Pancreas (tissue), 10 donors: ENCODE data around the gene APIP. TPM values are rescaled to one million over a fixed set of nuclear protein-coding genes. Genes with fewer than 3 reads are reported as not detected.
A peak's percentile ranks its signal among the peaks of the same experiment; 100 is the strongest.

ENCODE experiments used
- ATAC-seq, 4 donors: fragments of 200-7000 bp; cut with Tn5 transposase; one replicate each; pipeline versions ENCODE4 v1.8.0 to v1.9.1; 2020; ENCODE audit warnings: mild to moderate bottlenecking in 4 of 4, moderate library complexity in 4 of 4
- DNase-seq, 6 donors: peaks; one replicate each; pipeline ENCODE4 v3.0.0-alpha.2; 2020
- FAIRE-seq: peaks from 2 replicates; lab custom pipeline; 2012; peaks lifted over from hg19 to GRCh38; lab: Jason Lieb, UNC
- H3K27ac ChIP-seq, 4 donors: fragments of 200-600 bp; sonication (generic); 1 replicate in 3 of 4; 2 replicates in 1 of 4; pipeline versions ENCODE4 v1.5.0 to v1.8.0; 2020
- H3K27me3 ChIP-seq, 4 donors: fragments of 200-600 bp; one replicate each; pipeline ENCODE4 v1.8.0; 2021
- H3K36me3 ChIP-seq, 3 donors: fragments of 200-600 bp; sonication (generic) in 1 of 3; one replicate each; pipeline versions ENCODE4 v1.5.0 to v1.8.0; 2020 to 2021
- H3K4me1 ChIP-seq, 3 donors: fragments of 200-600 bp; one replicate each; pipeline ENCODE4 v1.8.0; 2021
- H3K4me3 ChIP-seq, 4 donors: fragments of 200-600 bp; sonication (generic) in 2 of 4; one replicate each; pipeline versions ENCODE4 v1.5.0 to v1.8.0; 2020 to 2021
- H3K9me3 ChIP-seq, 4 donors: fragments of 200-600 bp; one replicate each; pipeline ENCODE4 v1.8.0; 2021
- WGBS, 2 donors: extraction: QIAGEN DNeasy Blood & Tissue Kit; methylation state at CpG; one replicate each; pipeline ENCODE4 v1.1.7; 2013; 5-methylcytosine and 5-hydroxymethylcytosine counted together
- intact Hi-C, 3 donors: fragments of 100-400 bp; cut with DNase I; formaldehyde crosslinking; loops; one replicate each; pipeline versions ENCODE4 v1.11.1 to v1.14.2; 2022
- polyA plus RNA-seq, 2 donors: library from polyadenylated mRNA; stranded (reverse); fragments of 200-250 nt; gene quantifications; one replicate each; pipeline ENCODE4 v1.2.3, GENCODE V29; 2013
- total RNA-seq, 6 donors: library from RNA; stranded (reverse); fragmentation: NEBNext Ultra II Directional in 4 of 6; extraction: Animal tissue kit (Norgen Biotek cat#: 25700) in 4 of 6; gene quantifications; one replicate each; pipeline versions ENCODE4 v1.2.1 to v1.2.4, GENCODE V29; 2021 to 2023
- TF ChIP-seq, protein P1 (sequence below), 4 donors: fragments of 200-600 bp; sonication (generic) in 3 of 4; IDR thresholded peaks; one replicate each; pipeline versions ENCODE4 v1.5.0 to v1.8.0; 2021; ENCODE audit warnings: antibody characterized with exemption in 4 of 4
- donor health status: healthy with polysubstance abuse.
- donor health status: DM: no; HTN: no; CAD: no; lungs with moderate emphysema.
- donor health status: DM: no; HTN: no; CAD: no.
- donor health status: control.
- donor health status: control.
- donor health status: Bipolar disorder and iron deficiency.
- donor health status: DM: yes; HTN: yes; CAD: no.
- donor health status: DM: no; HTN: no; CAD: no.
- donor health status: DM: no; HTN: no; CAD: no.
- donor health status: DM: yes; HTN: yes; CAD: no.

The APIP gene
- total and polyA plus RNA-seq, 8 donors: 12.2 to 21.4 (median 13.9) TPM

DNA sequence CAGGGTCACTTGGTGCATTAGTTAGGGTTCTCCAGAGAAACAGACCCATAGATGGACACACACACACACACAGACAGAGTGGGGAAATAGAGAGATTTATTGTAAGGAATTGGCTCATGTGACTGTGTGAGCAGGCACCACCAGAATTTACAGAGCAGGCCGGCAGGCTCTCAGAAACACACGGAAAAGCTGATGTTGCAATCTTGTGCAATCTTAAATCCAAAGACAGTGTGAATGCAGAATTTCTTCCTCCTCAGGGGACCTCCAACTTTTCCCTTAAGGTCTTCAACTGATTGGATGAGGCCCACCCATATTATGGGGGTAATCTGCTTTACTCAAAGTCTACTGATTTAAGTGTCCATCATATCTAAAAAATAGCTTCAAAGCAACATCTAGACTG lies 49.8 kb downstream of the APIP start:
- ATAC-seq: peak in 1 of 4 donors; percentile 54
- Histone ChIP-seq H3K4me1 (no peaks in the 10 kb centered on the region), H3K9me3 (no peaks in the 10 kb centered on the region), H3K4me3 (no peak overlapping the region), H3K27ac (no peak overlapping the region), H3K27me3 (no peaks in the 10 kb centered on the region), H3K36me3 (no peaks in the 10 kb centered on the region)
- FAIRE-seq: no peak
- DNase-seq: no peak
- TF ChIP-seq, protein P1, sequence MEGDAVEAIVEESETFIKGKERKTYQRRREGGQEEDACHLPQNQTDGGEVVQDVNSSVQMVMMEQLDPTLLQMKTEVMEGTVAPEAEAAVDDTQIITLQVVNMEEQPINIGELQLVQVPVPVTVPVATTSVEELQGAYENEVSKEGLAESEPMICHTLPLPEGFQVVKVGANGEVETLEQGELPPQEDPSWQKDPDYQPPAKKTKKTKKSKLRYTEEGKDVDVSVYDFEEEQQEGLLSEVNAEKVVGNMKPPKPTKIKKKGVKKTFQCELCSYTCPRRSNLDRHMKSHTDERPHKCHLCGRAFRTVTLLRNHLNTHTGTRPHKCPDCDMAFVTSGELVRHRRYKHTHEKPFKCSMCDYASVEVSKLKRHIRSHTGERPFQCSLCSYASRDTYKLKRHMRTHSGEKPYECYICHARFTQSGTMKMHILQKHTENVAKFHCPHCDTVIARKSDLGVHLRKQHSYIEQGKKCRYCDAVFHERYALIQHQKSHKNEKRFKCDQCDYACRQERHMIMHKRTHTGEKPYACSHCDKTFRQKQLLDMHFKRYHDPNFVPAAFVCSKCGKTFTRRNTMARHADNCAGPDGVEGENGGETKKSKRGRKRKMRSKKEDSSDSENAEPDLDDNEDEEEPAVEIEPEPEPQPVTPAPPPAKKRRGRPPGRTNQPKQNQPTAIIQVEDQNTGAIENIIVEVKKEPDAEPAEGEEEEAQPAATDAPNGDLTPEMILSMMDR (IDR thresholded peaks at IDR 0.05): no peak
- 86 to 91% methylated on average over 2 of the region's 2 CpGs for WGBS, 2 donors
- intact Hi-C loops: no loop called here

GRCh38 chr11:34865261-34865660 lies 50.9 kb downstream of the APIP start:
- no peak overlapping the region for H3K27ac ChIP-seq
- no peak overlapping the region for H3K4me3 ChIP-seq
- H3K27me3 ChIP-seq: no peaks in the 10 kb centered on the region
- intact Hi-C loops: no loop called here
- 95 to 99% methylated on average over 3 of the region's 3 CpGs for WGBS, 2 donors
- FAIRE-seq (no peak), DNase-seq (no peak), ATAC-seq (no peak)
- no peaks in the 10 kb centered on the region for H3K36me3 ChIP-seq
- TF ChIP-seq, protein P1 (IDR thresholded peaks at IDR 0.05): no peak
- no peaks in the 10 kb centered on the region for H3K9me3 ChIP-seq
- no peaks in the 10 kb centered on the region for H3K4me1 ChIP-seq

DNA sequence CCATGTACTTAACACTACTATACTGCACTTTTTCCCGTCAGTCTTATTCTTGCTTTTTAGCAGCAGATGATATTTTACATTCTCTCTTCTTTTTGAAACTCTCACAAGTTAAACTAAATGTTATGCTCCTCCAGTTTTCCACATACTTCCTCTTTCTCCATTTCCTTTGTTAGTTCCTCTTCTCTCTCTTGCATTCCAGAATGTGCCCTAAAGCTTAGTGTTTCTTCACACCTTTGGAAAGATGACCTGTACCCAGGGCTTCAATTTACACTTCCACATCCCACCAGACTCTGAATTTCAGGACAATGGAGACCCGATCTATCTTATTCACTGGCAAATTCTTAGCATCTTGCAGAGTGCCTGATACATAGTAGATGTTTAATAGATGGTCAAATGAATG lies 51.8 kb downstream of the APIP start:
- Histone ChIP-seq H3K4me3 (no peak overlapping the region), H3K36me3 (no peaks in the 10 kb centered on the region), H3K4me1 (no peaks in the 10 kb centered on the region), H3K9me3 (no peaks in the 10 kb centered on the region), H3K27ac (no peak overlapping the region), H3K27me3 (no peaks in the 10 kb centered on the region)
- TF ChIP-seq, protein P1 (IDR thresholded peaks at IDR 0.05): no peak
- ATAC-seq: no peak
- intact Hi-C loops: no loop called here
- DNase-seq: no peak
- 82 to 93% methylated on average over 2 of the region's 2 CpGs for WGBS, 2 donors
- FAIRE-seq: no peak

DNA sequence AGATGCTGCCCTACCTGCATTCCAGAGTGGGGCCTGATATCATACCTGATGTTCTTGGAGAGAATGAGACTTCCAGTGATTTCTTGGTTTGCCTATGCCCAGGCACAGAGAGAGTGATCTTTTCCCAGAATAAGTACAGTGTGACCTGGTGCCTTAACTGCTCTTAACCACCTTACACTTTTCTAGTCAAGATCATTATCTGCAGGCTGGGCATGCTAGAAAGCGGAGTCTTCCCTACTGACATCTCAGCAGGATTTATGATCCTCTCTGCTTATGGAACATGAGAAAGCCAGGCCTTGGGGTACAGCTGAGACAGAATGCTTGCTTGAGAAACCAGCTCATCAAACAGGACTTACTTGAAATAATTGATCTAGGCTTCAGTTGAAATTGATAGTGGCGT lies 53.1 kb downstream of the APIP start:
- Histone ChIP-seq H3K4me1 (no peaks in the 10 kb centered on the region), H3K4me3 (no peak overlapping the region), H3K9me3 (no peaks in the 10 kb centered on the region), H3K27ac (no peak overlapping the region), H3K36me3 (no peaks in the 10 kb centered on the region), H3K27me3 (no peaks in the 10 kb centered on the region)
- 48% methylated on average over 2 of the region's 2 CpGs for WGBS, 2 donors
- ATAC-seq (no peak), FAIRE-seq (no peak), DNase-seq (no peak)
- TF ChIP-seq, protein P1 (IDR thresholded peaks at IDR 0.05): no peak
- intact Hi-C loops: no loop called here

DNA sequence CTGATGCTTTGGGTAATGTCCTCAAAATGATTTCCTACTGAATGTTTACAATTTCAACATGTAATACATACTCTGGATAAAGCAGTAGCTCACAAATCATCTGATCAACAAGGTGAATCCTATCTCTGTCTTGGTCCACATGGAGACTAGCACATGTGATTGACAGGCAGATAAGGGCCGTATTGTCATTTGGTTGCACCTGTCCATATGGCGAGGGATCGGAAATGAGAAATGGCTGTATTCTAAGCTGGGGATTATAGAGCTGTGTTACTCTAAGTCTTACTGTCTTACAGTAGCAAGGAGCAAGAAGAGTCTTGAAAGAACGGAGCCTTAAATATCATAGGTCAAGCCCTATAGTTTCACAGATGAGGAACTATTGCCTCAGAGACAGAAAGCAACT lies 55.7 kb downstream of the APIP start:
- H3K4me3 ChIP-seq: no peak overlapping the region
- FAIRE-seq: no peak

More for the DNA sequence above, 55.7 kb downstream of the APIP start:
- Histone ChIP-seq H3K36me3 (no peaks in the 10 kb centered on the region), H3K27ac (no peak overlapping the region), H3K4me1 (no peaks in the 10 kb centered on the region), H3K9me3 (no peaks in the 10 kb centered on the region), H3K27me3 (no peaks in the 10 kb centered on the region)
- WGBS, 2 donors: 83 to 85% methylated on average over 4 of the region's 4 CpGs
- no peak for DNase-seq
- TF ChIP-seq, protein P1 (IDR thresholded peaks at IDR 0.05): no peak
- ATAC-seq: no peak
- intact Hi-C loops: no loop called here
